NB4 (cell line): ENCODE results near the gene ARAP2.

Experiments used
- DNase-seq: peaks from one replicate; pipeline ENCODE4 v3.0.0; 2010; ENCODE audit warnings: low read depth
- H3K4me3 ChIP-seq: one replicate; pipeline ENCODE4 v1.5.1; 2011; ENCODE audit warnings: mild to moderate bottlenecking, low read depth, low read length, moderate library complexity
- MAX ChIP-seq: IDR thresholded peaks from 2 replicates; pipeline ENCODE4 v1.6.1; 2011; ENCODE audit warnings: low read depth, low read length
- MYC ChIP-seq: IDR thresholded peaks from 2 replicates; pipeline ENCODE4 v1.6.1; 2011; ENCODE audit warnings: low read depth, low read length
- POLR2A ChIP-seq: IDR thresholded peaks from 2 replicates; pipeline ENCODE4 v1.6.1; 2011; ENCODE audit warnings: mild to moderate bottlenecking; ENCODE audit not compliant: insufficient read length; ENCODE audit errors: extremely low read depth
- TF ChIP-seq, protein P1 (sequence below): IDR thresholded peaks from one replicate; pipeline ENCODE4 v1.5.1; 2012; ENCODE audit warnings: low read depth, low read length

ARAP2 gene

GRCh38 chr4:36280555-36280954 is 36.2 kb upstream of the ARAP2 start:
- H3K4me3 ChIP-seq: no peak overlapping the region
- TF ChIP-seq, protein P1, sequence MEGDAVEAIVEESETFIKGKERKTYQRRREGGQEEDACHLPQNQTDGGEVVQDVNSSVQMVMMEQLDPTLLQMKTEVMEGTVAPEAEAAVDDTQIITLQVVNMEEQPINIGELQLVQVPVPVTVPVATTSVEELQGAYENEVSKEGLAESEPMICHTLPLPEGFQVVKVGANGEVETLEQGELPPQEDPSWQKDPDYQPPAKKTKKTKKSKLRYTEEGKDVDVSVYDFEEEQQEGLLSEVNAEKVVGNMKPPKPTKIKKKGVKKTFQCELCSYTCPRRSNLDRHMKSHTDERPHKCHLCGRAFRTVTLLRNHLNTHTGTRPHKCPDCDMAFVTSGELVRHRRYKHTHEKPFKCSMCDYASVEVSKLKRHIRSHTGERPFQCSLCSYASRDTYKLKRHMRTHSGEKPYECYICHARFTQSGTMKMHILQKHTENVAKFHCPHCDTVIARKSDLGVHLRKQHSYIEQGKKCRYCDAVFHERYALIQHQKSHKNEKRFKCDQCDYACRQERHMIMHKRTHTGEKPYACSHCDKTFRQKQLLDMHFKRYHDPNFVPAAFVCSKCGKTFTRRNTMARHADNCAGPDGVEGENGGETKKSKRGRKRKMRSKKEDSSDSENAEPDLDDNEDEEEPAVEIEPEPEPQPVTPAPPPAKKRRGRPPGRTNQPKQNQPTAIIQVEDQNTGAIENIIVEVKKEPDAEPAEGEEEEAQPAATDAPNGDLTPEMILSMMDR: no peak
- no peak for TF ChIP-seq MYC
- TF ChIP-seq MAX: no peak
- no peak for TF ChIP-seq POLR2A
- DNase-seq: no peak

- H3K4me3 ChIP-seq: no peak overlapping the region
- no peak for DNase-seq
- no peak for TF ChIP-seq POLR2A
- TF ChIP-seq MYC: no peak
These were observed 34.5 kb upstream of the ARAP2 start for GRCh38 chr4:36278789-36279188.

GRCh38 chr4:36277533-36277932 is 33.2 kb upstream of the ARAP2 start:
- TF ChIP-seq POLR2A (no peak), MYC (no peak), MAX (no peak)
- TF ChIP-seq, protein P1: no peak
- no peak overlapping the region for H3K4me3 ChIP-seq
- DNase-seq: no peak

DNA sequence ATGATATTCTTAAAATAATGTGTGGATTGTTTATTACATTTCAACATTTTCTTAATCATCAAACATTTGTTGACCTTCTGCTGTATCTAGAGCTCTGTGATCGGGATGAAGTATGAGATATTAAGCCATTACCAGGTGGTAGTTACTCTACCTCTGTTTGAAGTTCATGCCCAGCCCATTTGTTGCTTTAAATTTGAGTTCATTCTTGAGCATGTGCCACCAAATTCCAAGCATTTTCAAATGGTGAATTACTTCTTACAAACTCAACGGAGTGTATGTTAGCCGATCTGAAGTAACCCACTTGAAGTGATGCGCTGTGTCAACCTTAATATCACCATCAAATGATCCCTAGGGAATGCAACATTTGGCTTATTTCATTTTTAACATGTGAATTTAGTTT is 29.8 kb upstream of the ARAP2 start:
- no peak for DNase-seq
- no peak overlapping the region for H3K4me3 ChIP-seq
- TF ChIP-seq, protein P1: no peak
- TF ChIP-seq POLR2A (no peak), MYC (no peak), MAX (no peak)

GRCh38 chr4:36273276-36273675 is 29.0 kb upstream of the ARAP2 start:
- DNase-seq: no peak
- no peak overlapping the region for H3K4me3 ChIP-seq
- TF ChIP-seq MAX (no peak), POLR2A (no peak), MYC (no peak)
- TF ChIP-seq, protein P1: no peak

DNA sequence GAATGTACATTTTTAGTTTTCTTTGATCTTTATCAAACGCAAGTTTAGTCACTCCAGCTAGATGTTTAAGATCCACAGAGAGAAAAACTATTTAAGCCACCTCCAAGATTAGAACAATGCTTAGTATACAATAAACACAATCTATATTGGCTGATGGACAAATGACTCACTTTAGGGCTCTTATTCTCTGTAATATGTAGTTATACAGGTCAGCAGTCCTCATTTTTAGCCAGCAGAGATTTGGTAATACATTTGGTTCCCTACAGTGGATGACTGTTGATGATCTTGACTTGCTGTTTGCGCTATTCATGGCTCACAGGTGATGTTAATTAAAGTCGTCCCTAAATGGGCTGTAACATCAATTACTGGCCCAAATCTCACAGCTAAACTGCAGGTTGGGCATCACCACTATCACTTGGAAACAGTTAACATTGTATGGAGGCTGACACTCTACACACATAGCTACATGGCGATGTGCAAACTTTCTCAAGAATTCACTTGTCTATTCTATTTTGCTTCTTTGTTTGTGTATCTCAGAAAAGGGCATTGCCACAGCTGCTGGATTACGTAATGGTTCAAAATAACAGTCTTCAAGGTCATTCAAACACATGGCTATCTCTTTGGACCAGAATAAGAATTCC is 25.3 kb upstream of the ARAP2 start:
- TF ChIP-seq, protein P1: no peak
- no peak for TF ChIP-seq MAX
- no peak for TF ChIP-seq MYC
- no peak for TF ChIP-seq POLR2A
- DNase-seq: no peak
- H3K4me3 ChIP-seq: no peak overlapping the region
